Ammon's horn (tissue), 1 donor: ENCODE results near the gene HMGXB4.
"Not testable (repeated sequence)": the region's sequence is repeated elsewhere in the genome, so short reads cannot be mapped to it uniquely, and the experiment has no call there.

ENCODE experiments used
- DNase-seq: peaks from one replicate; pipeline ENCODE4 v3.0.0-alpha.2; 2016; ENCODE audit warnings: low spot score

The HMGXB4 gene

DNA sequence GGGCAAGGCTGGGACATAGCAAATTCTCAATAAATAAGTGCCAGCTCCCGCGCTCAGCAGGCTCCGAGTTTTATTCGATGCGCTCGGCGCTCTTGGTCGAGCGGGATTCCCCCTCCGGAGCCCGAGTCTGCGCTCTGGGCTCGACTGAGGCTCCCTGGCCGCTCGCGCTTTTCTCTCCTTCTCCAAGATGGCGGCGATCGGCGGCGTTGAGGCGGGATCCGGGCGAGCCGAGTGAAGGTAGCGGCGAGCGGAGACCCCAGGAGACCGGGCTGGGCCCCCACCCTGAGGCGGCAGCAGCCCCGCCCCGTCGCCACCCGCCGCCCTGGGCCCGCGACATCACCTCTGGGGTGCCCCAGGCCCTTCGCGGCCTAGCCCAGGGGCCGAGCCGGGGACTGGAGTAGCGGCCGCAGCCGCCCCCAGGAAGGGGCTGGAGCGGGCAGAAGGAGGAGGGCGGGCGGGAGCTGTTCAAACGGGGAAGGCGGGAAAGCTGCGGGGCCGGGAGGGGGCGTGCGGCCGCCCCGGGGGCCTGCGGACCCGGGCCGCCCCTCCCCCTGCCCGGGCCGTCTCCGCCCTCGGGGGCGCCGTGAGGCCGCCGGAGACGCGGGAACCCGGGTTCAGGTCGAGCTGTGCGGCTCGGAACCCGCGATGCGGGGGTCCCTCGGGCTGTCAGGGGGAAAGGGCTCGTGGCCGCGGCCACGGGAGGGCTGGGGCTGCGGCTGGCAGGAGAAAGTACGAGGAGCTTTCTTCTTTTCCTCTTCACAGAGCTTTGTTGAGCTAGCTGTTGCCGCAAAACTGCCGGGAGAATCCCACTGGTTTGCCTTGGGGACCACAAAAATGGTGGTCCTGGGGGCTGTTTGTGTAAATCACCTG is at the start of gene HMGXB4:
Gene HMGXB4, plus strand, starts transcription at position 173 of the 870 bp plus-strand sequence. CDS start 4,898 bp downstream, outside the sequence.
- DNase-seq, result peak; percentile 89

- no peak for DNase-seq
Measured at GRCh38 chr22:35208003-35208402, 49.3 kb upstream of the HMGXB4 start.

DNA sequence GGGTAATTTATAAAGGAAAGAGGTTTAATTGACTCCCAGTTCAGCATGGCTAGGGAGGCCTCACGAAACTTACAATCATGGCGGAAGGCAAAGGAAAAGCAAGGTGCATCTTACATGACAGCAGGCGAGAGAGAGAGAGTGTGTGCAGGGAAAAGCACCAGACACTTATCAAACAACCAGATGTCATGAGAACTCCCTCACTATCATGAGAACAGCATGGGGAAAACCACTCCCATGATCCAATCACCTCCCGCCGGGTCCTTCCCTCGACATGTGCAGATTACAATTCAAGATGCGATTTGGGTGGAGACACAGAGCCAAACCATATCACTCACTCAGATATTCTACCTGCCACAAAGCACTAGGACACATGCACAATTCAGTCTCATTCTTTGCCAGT is 48.1 kb upstream of the HMGXB4 start:
- no peak for DNase-seq

- no peak for DNase-seq
Measured at GRCh38 chr22:35212009-35212408, 45.3 kb upstream of the HMGXB4 start.

DNA sequence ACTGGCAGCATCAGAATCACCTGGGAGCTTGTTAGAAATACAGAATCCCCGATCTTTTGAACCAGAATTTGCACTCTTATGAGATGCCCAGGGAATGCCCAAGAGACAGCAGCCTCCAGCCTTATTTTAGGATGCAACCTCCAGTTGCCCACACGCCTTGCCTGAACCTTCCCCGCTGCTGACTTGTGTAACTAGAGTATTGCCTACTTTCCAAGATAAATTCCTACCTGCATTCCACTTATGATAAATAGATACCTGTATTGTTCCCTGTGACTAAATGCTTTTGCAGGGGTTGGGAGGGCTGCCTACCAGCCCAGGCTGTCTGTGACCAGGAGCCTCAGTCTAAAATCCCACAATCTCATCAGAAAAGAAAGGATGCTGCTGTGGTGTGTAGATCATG is 44.3 kb upstream of the HMGXB4 start:
- no peak for DNase-seq

DNA sequence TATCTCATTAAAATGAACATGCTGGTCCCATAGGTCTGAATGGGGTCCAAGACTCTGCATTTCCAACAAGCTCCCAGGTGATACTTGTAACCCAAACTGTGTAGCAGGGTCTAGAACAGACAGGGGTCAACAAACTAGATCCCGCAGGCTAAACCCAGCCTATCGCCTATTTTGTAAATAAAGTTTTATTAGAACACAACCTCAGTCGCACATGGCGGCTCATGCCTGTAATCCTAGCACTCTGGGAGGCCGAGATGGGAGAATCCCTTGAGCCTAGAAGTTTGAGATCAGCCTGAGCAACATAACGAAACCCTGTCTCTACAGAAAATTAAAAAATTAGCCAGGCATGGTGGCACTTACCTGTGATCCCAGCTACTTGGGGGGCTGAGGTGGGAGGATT is 42.3 kb upstream of the HMGXB4 start:
- no peak for DNase-seq

DNA sequence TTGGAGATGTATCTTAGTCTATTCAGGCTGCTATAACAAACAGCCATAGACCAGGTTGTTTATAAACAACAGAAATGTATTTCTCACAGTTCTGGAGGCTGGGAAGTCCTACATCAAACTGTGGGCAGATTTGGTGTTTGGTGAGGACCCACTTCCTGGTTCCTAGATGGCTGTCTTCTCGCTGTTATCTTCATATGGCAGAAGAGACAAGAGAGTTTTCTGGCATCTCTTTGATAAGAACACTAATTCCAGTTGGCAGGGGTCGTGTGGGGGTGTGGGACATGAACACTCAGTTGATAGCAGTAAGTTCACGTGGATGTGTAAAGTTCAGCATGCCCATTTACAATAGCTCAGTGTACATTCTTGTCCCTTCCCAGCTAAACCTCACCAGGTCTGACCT is 41.3 kb upstream of the HMGXB4 start:
- DNase-seq, result no peak

GRCh38 chr22:35217527-35217926 is 39.8 kb upstream of the HMGXB4 start:
- DNase-seq, result no peak

GRCh38 chr22:35218079-35218478 is 39.2 kb upstream of the HMGXB4 start:
- no peak for DNase-seq

- DNase-seq, result no peak
Measured at GRCh38 chr22:35219012-35219411, 38.3 kb upstream of the HMGXB4 start.

GRCh38 chr22:35220221-35220620 is 37.1 kb upstream of the HMGXB4 start:
- DNase-seq, result no peak

- no peak for DNase-seq
Measured at GRCh38 chr22:35225010-35225409, 32.3 kb upstream of the HMGXB4 start.

DNA sequence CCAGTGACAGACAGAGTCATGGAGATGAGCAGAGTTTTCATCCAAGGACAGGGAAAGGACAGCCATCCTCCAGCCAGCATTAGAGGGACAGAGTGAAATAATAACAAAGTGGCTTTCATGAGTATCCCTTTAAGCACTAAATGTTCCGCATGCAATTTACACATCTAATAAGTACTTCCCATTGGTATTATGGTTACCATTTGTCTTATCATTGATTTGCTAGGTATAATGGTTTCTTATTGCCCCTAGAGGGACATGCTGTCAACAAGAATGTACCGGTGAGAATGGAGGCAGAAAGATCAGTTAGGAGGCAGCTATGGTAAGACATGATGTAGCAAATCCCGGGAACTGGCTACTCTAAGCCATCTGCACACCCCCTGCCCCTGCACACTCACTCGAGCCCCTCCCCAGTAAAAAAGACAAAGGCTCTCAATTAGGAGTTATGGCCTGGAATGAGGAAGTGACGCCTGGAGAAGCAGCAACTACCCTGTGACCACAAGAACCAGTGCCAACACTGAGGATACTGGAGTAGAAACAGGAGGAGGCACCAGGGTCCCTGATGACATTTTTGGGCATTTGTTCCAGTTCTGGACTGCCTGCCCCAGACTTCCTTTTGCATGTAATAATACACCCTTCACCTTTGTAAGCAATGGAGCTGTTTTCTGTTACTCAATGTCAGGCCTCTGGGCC is 30.2 kb upstream of the HMGXB4 start:
- DNase-seq, result no peak

DNA sequence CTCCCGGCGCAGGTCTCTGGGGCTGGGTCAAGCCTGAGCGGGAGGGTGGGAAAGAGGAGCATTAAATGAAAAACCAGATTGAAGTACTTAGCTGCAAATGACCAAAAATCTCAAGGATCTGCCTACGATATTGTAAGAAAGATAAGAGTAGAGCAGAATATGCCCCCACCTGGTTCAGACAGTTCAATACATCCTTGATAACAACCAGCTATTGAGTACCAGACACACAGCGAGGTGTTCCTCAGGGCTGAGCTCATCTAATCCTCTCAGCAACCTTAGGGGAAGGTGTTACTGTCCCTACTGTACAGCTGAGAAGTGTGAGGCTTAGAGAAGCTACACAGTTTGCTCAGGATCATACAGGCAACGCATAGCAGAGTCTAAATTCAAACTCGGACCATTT is 27.4 kb upstream of the HMGXB4 start:
- no peak for DNase-seq

DNA sequence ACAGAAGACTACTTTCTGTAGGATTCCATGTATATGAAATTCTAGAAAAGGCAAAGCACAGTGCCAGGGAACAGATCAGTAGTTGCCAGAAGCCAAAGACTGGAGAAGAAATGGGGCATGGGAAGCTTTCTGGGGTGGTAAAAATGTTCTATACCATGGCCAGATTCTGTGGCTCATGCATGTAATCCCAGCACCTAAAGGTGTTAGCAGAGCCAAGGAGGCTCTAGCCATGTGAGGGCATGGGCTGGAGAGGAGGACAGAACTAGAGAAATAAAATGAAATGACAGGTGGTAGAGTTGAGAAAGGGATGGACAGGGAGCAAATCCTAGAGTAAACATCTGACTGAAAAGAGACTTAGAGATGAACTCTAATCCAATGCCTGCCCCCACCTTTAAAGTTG is 26.9 kb upstream of the HMGXB4 start:
- no peak for DNase-seq

DNA sequence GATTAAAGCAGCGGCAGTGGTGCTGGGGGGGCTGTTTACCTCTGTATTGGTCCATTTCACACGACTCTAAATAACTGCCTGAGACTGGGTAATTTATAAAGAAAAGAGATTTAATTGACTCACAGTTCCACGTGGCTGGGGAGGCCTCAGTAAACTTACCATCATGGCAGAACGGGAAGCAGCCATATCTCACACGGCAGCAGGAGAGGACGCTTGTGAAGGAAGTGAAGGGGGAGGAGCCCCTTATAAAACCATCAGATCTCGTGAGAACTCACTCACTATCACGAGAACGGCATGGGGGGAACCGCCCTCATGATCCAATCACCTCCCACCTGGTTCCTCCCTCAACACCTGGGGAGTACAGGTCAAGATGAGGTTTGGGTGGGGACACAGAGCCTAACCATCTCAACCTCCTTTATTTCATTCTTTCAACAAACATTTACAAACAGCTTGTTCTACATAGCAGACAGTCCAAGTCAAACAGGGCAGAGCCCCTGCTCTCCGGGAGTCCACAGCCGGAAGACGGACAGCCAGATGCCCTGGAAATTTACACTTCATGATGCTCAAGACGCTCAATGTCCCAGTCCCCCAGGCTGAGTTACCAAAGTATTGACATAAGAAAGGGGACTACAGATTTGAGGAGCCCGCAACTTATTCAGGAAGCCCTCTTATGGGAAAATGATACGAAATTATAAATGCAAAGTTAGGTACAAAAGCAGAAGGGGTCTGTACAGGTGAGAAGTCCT is 26.3 kb upstream of the HMGXB4 start:
- DNase-seq, result no peak

- DNase-seq, result peak; percentile 40
Measured at GRCh38 chr22:35231585-35232084, 25.7 kb upstream of the HMGXB4 start.

GRCh38 chr22:35238749-35239148 is 18.5 kb upstream of the HMGXB4 start:
- not testable (repeated sequence) for DNase-seq

DNA sequence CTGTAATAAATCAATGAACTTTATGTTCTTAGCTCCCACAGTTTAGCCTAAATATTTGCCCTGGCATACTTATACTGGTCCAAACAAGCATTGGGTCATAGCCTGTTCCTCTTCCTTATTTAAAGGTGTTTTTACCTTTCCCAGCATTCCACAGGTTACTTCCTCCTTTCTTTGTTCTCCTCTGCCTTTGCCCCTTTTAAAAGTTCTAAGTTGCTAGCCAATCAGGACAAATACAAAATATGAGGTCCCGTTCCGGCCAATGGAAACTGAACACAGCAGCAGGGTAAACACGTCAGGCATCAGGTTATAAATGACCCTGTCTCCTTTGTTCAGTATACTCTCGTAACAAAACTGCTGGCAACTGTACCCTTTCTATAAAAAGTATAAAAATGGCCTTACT is 12.8 kb upstream of the HMGXB4 start:
- not testable (repeated sequence) for DNase-seq

DNA sequence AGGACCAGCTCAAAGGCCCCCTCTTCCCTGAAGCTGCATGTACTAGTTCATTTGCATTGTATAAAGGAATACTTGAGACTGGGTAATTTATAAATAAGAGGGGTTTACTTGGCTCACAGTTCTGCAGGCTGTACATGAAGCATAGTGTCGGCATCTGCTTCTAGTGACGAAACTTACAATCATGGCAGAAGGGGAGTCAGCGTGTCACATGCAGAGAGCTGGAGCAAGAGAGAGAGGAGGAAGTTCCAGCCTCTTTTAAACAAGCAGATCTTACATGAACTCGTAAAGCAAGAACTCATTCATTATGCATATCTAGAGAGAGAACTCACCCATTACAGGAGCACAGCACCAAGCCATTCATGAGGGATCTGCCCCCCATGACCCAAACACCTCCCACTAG is 7.1 kb upstream of the HMGXB4 start:
- no peak for DNase-seq

DNA sequence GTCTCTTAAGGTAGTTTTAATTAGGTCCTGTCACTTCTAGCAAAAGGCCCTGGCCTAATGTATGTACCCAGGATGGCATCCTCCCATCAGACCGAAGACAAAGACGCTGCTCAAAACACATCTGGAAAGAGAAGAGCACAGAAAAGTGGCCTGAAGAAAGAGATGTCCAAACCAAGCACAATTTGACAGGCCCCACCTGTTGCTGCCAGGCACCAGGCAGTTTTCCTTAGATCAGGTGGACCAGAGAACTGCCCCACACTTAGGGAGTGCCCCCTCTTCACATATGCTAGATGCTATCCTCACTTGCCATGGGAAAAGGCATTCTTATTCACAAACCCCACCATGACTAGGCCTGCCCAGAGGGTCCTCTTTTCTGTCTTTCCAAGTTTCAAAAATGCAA is 3.3 kb upstream of the HMGXB4 start:
- DNase-seq, result no peak

- no peak for DNase-seq
Measured at GRCh38 chr22:35257002-35257320, 332 bp upstream of the HMGXB4 start.
